HG03571 (cell line): ENCODE results near the gene CFH.
"Not testable (repeated sequence)": the region's sequence is repeated elsewhere in the genome, so short reads cannot be mapped to it uniquely, and the experiment has no call there.

Experiments
- ATAC-seq: cut with Tn5 transposase; IDR thresholded peaks from one replicate; pipeline ENCODE4 v1.9.1; 2021; ENCODE audit not compliant: unreplicated experiment

CFH gene

GRCh38 chr1:196743244-196743643 is 91.4 kb downstream of the CFH start:
- ATAC-seq: peak; percentile 55

DNA sequence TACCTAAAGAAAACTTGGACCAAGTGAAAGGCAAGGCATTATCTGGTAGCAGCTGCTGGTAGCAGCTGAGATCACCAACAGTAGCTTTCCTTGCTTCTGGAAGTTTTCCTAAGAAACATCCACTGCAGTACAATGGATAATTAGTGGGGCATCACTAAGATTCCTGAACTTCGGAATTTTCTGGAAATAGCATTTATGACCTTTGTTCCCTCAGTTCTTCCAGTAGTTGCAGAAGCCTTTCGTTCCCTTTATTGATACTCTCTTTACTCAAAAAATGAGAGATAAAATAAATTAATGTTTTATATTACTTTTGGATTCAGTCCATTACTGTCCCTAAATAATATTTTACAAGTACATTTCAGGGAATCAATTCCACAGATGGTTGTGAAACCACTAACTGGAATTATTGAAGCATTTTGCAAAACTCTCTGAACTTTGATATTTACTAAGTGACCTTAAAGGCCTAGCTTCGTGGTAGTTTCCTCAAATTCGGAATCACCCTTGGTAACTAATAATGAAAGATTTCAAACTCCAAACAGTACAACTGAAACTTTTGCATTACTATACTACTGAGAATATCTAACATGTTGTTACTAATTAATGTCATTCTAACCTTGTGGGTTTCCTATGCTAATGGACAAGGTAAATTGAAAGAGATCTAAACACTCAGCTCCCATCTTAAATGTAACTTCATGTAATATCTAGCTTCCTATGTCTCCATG is 113.3 kb downstream of the CFH start:
- ATAC-seq: not testable (repeated sequence)

- ATAC-seq: not testable (repeated sequence)
Measured at GRCh38 chr1:196769823-196770222, 118.0 kb downstream of the CFH start.

DNA sequence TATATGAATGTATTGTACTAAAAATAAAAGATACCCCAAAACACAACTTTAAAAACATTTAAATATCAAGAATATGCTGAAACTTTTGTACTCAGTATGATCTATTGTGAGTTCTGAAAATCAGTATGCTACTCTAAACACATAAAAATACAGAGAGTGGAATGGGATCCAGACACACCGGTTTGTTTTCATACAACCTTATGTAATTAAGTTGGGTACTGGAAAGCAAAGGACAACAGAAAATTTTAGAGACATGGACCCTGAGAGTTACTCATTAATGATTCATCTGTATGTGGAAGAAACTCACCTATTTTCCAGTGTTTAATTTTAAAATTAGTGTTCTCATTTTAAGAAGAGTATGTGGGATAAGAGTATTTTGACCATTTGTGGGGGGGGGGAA is 121.9 kb downstream of the CFH start:
- no peak for ATAC-seq

- no peak for ATAC-seq
Measured at GRCh38 chr1:196774175-196774574, 122.3 kb downstream of the CFH start.

DNA sequence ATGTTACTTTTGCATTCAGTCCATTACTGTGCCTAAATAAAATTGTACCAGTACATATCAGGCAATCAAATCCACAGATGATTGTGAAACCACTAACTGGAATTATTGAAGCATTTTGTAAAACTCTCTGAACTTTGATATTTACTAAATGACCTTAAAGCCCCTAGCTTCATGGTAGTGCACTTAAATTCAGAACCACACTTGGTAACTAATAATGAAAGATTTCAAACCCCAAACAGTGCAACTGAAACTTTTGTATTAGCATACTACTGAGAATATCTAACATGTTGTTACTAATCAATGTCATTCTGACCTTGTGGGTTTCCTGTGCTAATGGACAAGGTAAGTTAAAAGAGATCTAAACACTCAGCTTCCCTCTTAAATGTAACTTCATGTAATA is 122.8 kb downstream of the CFH start, which contains the start of gene CFHR3:
Gene CFHR3 (plus strand): TSS at position 238 of the 400 bp plus-strand sequence. CDS start 47 bp downstream, at position 285.
- ATAC-seq: no peak

- no peak for ATAC-seq
Measured at GRCh38 chr1:196777603-196778002, 125.8 kb downstream of the CFH start.

GRCh38 chr1:196779093-196779492 is 127.2 kb downstream of the CFH start:
- ATAC-seq: no peak

GRCh38 chr1:196791252-196791651 is 139.4 kb downstream of the CFH start:
- not testable (repeated sequence) for ATAC-seq

- ATAC-seq: not testable (repeated sequence)
Measured at GRCh38 chr1:196794103-196794502, 142.3 kb downstream of the CFH start.
